ENCODE data around the gene TEX51.

Gene TEX51

DNA sequence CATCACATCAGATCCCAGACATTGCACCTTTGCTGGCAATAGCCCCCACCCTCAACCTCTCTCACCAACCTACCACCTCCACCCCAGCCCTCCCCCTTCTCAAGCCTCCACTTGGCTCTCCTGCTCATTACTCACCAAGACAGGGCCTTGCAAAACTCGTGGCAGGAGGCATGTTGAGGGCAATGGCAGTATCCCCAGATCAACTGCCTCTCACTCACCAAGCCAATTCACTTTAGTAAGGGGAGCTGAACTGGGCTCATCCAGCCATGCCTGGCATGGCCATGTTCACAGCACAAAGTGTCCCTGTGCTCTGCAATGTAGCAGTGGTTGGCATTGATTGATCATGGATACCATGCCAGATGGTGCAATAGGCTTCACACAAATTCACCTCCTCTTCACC is 46.3 kb upstream of the TEX51 start:
- TF ChIP-seq, protein P1, sequence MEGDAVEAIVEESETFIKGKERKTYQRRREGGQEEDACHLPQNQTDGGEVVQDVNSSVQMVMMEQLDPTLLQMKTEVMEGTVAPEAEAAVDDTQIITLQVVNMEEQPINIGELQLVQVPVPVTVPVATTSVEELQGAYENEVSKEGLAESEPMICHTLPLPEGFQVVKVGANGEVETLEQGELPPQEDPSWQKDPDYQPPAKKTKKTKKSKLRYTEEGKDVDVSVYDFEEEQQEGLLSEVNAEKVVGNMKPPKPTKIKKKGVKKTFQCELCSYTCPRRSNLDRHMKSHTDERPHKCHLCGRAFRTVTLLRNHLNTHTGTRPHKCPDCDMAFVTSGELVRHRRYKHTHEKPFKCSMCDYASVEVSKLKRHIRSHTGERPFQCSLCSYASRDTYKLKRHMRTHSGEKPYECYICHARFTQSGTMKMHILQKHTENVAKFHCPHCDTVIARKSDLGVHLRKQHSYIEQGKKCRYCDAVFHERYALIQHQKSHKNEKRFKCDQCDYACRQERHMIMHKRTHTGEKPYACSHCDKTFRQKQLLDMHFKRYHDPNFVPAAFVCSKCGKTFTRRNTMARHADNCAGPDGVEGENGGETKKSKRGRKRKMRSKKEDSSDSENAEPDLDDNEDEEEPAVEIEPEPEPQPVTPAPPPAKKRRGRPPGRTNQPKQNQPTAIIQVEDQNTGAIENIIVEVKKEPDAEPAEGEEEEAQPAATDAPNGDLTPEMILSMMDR (IDR thresholded peaks at IDR 0.05; ENCODE audit: low read depth, low read length): no peak

DNA sequence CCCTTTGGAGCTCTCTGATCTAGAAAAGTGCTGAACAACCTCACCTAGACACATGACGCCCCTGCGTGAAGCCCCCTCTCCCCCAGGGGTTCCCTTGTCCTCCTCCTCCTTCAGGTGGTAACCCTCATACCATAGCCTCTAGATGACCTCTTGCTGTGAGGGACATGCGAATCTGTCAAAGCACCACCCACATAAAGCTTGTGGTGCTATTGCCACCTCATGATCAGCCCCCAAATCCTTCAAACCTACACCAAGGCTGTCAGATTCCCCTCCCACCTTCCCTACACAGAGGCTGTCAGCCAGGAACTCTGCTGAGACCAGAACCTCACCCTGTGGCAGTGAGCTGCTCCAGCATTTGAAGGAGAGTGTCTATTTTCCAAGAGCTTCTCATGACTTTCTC is 43.1 kb upstream of the TEX51 start:
- no peak overlapping the region for H3K27ac ChIP-seq
- TF ChIP-seq, protein P1 (IDR thresholded peaks at IDR 0.05; ENCODE audit: low read depth, low read length): no peak
- no peaks in the 10 kb centered on the region for H3K36me3 ChIP-seq
- peaks cover 19% of the 10 kb centered on the region for H3K27me3 ChIP-seq (ENCODE audit: insufficient read depth, low read depth, severe bottlenecking)
- no peak for DNase-seq
- H3K4me3 ChIP-seq (ENCODE audit: low read depth, low read length): no peak overlapping the region
- no peaks in the 10 kb centered on the region for H3K9me3 ChIP-seq (ENCODE audit: severe bottlenecking)

More for the DNA sequence above, 46.3 kb upstream of the TEX51 start:
- H3K9me3 ChIP-seq (ENCODE audit: severe bottlenecking): no peaks in the 10 kb centered on the region
- DNase-seq: no peak
- peaks cover 17% of the 10 kb centered on the region for H3K27me3 ChIP-seq (ENCODE audit: insufficient read depth, low read depth, severe bottlenecking)
- H3K36me3 ChIP-seq: no peaks in the 10 kb centered on the region
- H3K4me3 ChIP-seq (ENCODE audit: low read depth, low read length): no peak overlapping the region
- H3K27ac ChIP-seq: no peak overlapping the region

DNA sequence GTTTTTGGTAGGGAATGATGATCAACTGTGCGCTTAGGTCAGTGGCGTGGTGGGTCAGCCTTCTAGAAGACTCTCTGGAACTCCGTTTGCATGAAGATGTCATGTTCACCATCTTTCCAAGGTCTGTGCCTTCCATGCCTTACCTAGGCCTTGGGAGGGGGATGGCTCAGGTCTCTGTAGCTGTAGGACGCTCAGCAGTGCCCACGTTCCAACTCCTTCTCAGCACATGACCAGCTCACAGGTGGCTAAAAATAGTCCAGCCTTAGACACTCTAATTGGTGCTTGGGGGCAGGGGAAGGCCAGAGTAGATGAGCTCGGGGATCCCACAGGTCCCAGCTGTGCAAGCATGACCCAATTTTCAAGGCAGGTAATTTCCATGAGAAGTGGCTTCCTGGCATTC is 42.3 kb upstream of the TEX51 start:
- no peak overlapping the region for H3K27ac ChIP-seq
- DNase-seq: no peak
- H3K27me3 ChIP-seq (ENCODE audit: insufficient read depth, low read depth, severe bottlenecking): peaks cover 21% of the 10 kb centered on the region
- no peaks in the 10 kb centered on the region for H3K9me3 ChIP-seq (ENCODE audit: severe bottlenecking)
- no peak overlapping the region for H3K4me3 ChIP-seq (ENCODE audit: low read depth, low read length)
- H3K36me3 ChIP-seq: no peaks in the 10 kb centered on the region
- TF ChIP-seq, protein P1 (IDR thresholded peaks at IDR 0.05; ENCODE audit: low read depth, low read length): no peak

DNA sequence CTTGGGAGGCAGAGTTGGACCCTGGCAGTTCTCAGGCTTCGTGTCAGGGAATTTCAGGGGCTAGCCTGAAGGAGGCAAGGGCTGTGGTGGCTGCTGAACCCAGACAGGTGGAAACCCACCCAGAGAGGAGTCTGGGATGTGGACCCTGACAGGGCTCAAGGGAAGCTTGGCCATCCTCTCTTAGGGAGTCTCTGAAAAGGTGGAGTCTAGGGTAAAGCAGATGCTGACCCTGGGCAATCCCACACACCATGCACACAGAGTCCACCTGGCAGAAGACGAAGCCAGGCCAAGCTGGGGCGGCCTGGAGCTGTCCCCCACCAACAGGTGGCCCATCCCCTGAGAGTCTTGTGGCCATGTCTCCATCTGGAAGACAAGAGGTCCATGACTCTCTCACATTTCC is 41.2 kb upstream of the TEX51 start:
- DNase-seq: no peak
- TF ChIP-seq, protein P1 (IDR thresholded peaks at IDR 0.05; ENCODE audit: low read depth, low read length): no peak
- Histone ChIP-seq H3K4me3 (ENCODE audit: low read depth, low read length) (no peak overlapping the region), H3K27me3 (ENCODE audit: insufficient read depth, low read depth, severe bottlenecking) (peaks cover 24% of the 10 kb centered on the region), H3K27ac (no peak overlapping the region), H3K36me3 (no peaks in the 10 kb centered on the region), H3K9me3 (ENCODE audit: severe bottlenecking) (no peaks in the 10 kb centered on the region)

DNA sequence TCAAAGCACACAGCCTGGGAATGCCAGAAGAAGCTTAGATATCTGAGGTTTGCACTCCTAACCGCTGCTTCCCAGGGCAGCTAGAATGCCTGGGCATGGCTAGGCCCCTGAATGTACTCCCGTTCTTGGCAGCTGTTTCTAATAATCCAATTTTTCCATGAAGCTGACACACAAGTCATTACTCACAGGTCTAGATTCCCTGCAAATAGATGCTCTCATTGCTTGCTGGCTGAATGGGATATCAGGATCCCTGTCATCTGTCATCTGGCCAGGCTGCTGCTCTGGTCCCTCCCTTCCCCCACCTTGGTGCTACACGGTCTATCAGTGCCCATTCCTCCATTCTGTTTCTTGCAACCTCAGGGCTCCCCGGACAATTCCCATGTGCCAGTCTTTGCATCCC is 40.7 kb upstream of the TEX51 start:
- TF ChIP-seq, protein P1 (IDR thresholded peaks at IDR 0.05; ENCODE audit: low read depth, low read length): no peak
- Histone ChIP-seq H3K4me3 (ENCODE audit: low read depth, low read length) (no peak overlapping the region), H3K36me3 (no peaks in the 10 kb centered on the region), H3K27me3 (ENCODE audit: insufficient read depth, low read depth, severe bottlenecking) (peaks cover 27% of the 10 kb centered on the region), H3K27ac (no peak overlapping the region), H3K9me3 (ENCODE audit: severe bottlenecking) (no peaks in the 10 kb centered on the region)
- no peak for DNase-seq

DNA sequence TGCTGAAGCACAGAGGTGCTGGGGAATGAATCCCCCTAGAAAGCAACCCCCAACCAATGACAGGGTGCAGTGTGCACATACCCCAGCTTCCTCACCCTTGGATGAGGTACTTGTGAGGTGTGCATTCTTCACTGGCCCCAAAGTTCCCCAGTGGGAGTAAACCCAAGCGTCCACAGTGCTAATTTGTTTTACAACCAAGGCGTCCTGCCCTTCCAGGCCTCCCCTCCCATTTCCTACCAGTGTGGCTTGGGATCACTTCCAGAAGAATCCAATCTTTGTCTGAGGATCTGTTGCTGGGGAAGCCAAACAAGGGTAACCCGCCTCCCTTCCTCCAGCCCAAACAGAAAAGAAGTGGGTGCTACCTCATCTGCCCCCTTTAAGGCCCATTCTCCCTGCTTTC is 40.3 kb upstream of the TEX51 start:
- H3K36me3 ChIP-seq: no peaks in the 10 kb centered on the region
- no peak for DNase-seq
- peaks cover 30% of the 10 kb centered on the region for H3K27me3 ChIP-seq (ENCODE audit: insufficient read depth, low read depth, severe bottlenecking)
- no peak overlapping the region for H3K27ac ChIP-seq
- no peak overlapping the region for H3K4me3 ChIP-seq (ENCODE audit: low read depth, low read length)
- TF ChIP-seq, protein P1 (IDR thresholded peaks at IDR 0.05; ENCODE audit: low read depth, low read length): no peak
- no peaks in the 10 kb centered on the region for H3K9me3 ChIP-seq (ENCODE audit: severe bottlenecking)

Measured in WERI-Rb-1 (cell line).